K562 (cell line): Measurements from ENCODE around the gene CRIM1. TPM values are rescaled to one million over a fixed set of nuclear protein-coding genes. Genes with fewer than 3 reads are reported as not detected.

Experiments used
- ATAC-seq: fragments of 200-7000 bp; cut with Tn5 transposase; 3 replicates; pipeline ENCODE4 v1.9.1; 2020; ENCODE audit warnings: moderate library complexity
- BruUV-seq: library from RNA; stranded (reverse); fragments of 400-500 nt; replicated peaks from 2 replicates; lab custom pipeline; 2021; lab: Mats Ljungman, UMichigan
- CTCF ChIA-PET: fragments of 300-600 bp; formaldehyde crosslinking; extraction: SDS; loops from one replicate; lab custom pipeline; 2021; ENCODE audit warnings: low intra/inter-chr PET ratio; lab: Yijun Ruan, JAX
- POLR2A ChIA-PET: fragments of 300-600, 350-650 bp; sonication (Branson Sonifier 250); formaldehyde crosslinking; extraction: SDS; loops from one replicate; lab custom pipeline; 2021; ENCODE audit warnings: antibody characterized with exemption, inconsistent platforms; lab: Yijun Ruan, JAX
- DNase-seq, 4 experiments: peaks; one replicate each; pipeline versions ENCODE4 v3.0.0 to v3.0.0-alpha.2; 2011 to 2018; ENCODE audit warnings: low spot score in 3 of 4, mixed read lengths in 3 of 4; ENCODE audit errors: extremely low read depth in 1 of 4
- FAIRE-seq: peaks from 2 replicates; lab custom pipeline; 2011; peaks lifted over from hg19 to GRCh38; lab: Jason Lieb, UNC
- H2AFZ ChIP-seq: 2 replicates; pipeline ENCODE4 v1.6.0; 2011; ENCODE audit warnings: low read depth, low read length, control low read depth, inconsistent platforms
- H3K27ac ChIP-seq: fragments of 200-600 bp; 3 replicates; pipeline ENCODE4 v1.8.0; 2011; ENCODE audit warnings: low read depth, mild to moderate bottlenecking, control low read depth, inconsistent platforms, low read length, moderate library complexity, mixed read lengths; ENCODE audit errors: extremely low read depth
- H3K27me3 ChIP-seq, 2 experiments: fragments of 300-600 bp in 1 of 2; 2 replicates in 1 of 2; 3 replicates in 1 of 2; pipeline versions ENCODE4 v1.6.0 to v1.8.0; 2011; ENCODE audit warnings: inconsistent platforms in 2 of 2, low read length in 2 of 2, mild to moderate bottlenecking in 1 of 2, mixed read lengths in 1 of 2, moderate library complexity in 1 of 2; ENCODE audit not compliant: control insufficient read depth in 2 of 2, insufficient read depth in 2 of 2
- H3K36me3 ChIP-seq: fragments of 300-600 bp; 3 replicates; pipeline ENCODE4 v1.8.0; 2011; ENCODE audit warnings: mild to moderate bottlenecking, low read length, inconsistent platforms; ENCODE audit not compliant: control insufficient read depth, insufficient read depth
- H3K4me1 ChIP-seq, 2 experiments: fragments of 200-600 bp in 1 of 2; replicated peaks in 1 of 2; 2 replicates in 1 of 2; 3 replicates in 1 of 2; pipeline versions ENCODE4 v1.5.1 to v1.8.0; 2011; ENCODE audit warnings: inconsistent platforms in 2 of 2, low read length in 2 of 2, mild to moderate bottlenecking in 1 of 2, mixed read lengths in 1 of 2, moderate library complexity in 1 of 2; ENCODE audit not compliant: control insufficient read depth in 2 of 2, insufficient read depth in 2 of 2
- H3K4me2 ChIP-seq: 2 replicates; pipeline ENCODE4 v1.6.1; 2011; ENCODE audit warnings: low read length, control low read depth, inconsistent platforms, mixed read lengths; ENCODE audit not compliant: insufficient read depth
- H3K4me3 ChIP-seq: fragments of 200-600 bp; sonication (generic), shearing (Covaris generic); 2 replicates; pipeline ENCODE4 v1.5.1; 2016; ENCODE audit warnings: control low read depth, inconsistent platforms
- H3K79me2 ChIP-seq: fragments of 200-600 bp; 3 replicates; pipeline ENCODE4 v1.8.0; 2011; ENCODE audit warnings: low read length, inconsistent platforms; ENCODE audit not compliant: control insufficient read depth, insufficient read depth
- H3K9ac ChIP-seq, 2 experiments: 2 replicates each; pipeline versions ENCODE4 v1.6.0 to v1.6.1; 2011; ENCODE audit warnings: low read depth in 2 of 2, low read length in 2 of 2, control low read depth in 1 of 2, inconsistent platforms in 1 of 2, mild to moderate bottlenecking in 1 of 2, mixed read lengths in 1 of 2; ENCODE audit not compliant: insufficient read depth in 1 of 2
- H3K9me1 ChIP-seq: one replicate; pipeline ENCODE4 v1.6.0; 2011; ENCODE audit warnings: inconsistent platforms, mild to moderate bottlenecking, low read length, moderate library complexity; ENCODE audit not compliant: control insufficient read depth, insufficient read depth
- H3K9me3 ChIP-seq: replicated peaks from 2 replicates; pipeline ENCODE4 v1.5.1; 2011; ENCODE audit warnings: low read depth, low read length, inconsistent platforms; ENCODE audit not compliant: control insufficient read depth, insufficient read depth
- H4K20me1 ChIP-seq: replicated peaks from 2 replicates; pipeline ENCODE4 v1.6.1; 2011; ENCODE audit warnings: low read length, inconsistent platforms, mixed read lengths; ENCODE audit not compliant: control insufficient read depth, insufficient read depth
- ELF1 ChIP-seq: fragments of 200-800 bp; sonication (Bioruptor generic); IDR thresholded peaks from 2 replicates; pipeline ENCODE4 v1.6.1; 2016; ENCODE audit warnings: missing genetic modification characterization, missing compliant biosample characterization
- FOSL1 ChIP-seq: fragments of 200-800 bp; sonication (Bioruptor generic); conservative IDR thresholded peaks from 2 replicates; pipeline ENCODE4 v1.6.1; 2016; ENCODE audit warnings: missing genetic modification characterization, missing compliant biosample characterization
- RBM25 ChIP-seq: fragments of 200-400 bp; formaldehyde crosslinking; IDR thresholded peaks from 2 replicates; pipeline ENCODE4 v1.6.1; 2018; ENCODE audit warnings: low read length, low read depth, moderate library complexity; ENCODE audit not compliant: severe bottlenecking
- RBM39 ChIP-seq: fragments of 200-400 bp; formaldehyde crosslinking; optimal IDR thresholded peaks from 2 replicates; pipeline ENCODE3; 2018; ENCODE audit warnings: low read depth, low read length
- ZNF175 ChIP-seq: fragments of 200-800 bp; sonication (Bioruptor generic); IDR thresholded peaks from 2 replicates; pipeline ENCODE4 v1.6.1; 2016; ENCODE audit warnings: low read depth, mild to moderate bottlenecking, missing genetic modification characterization, missing compliant biosample characterization
- WGBS: fragments of 100-300 bp; shearing (Covaris generic); methylation state at CpG from one replicate; pipeline ENCODE4 v1.1.6; 2016; ENCODE audit warnings: low coverage, mixed read lengths; ENCODE audit not compliant: insufficient coverage; ENCODE audit errors: missing lambda C conversion rate; 5-methylcytosine and 5-hydroxymethylcytosine counted together
- in situ Hi-C: fragments of 300-500 bp; cut with MboI; formaldehyde crosslinking; loops from 4 replicates; pipeline ENCODE4 v1.15.0; 2018; ENCODE audit warnings: inconsistent platforms, mixed read lengths
- intact Hi-C: fragments of 100-400 bp; cut with micrococcal nuclease; formaldehyde crosslinking; loops from 2 replicates; pipeline ENCODE4 v1.14.2; 2022
- polyA plus RNA-seq, 8 experiments: library from polyadenylated mRNA; depleted of rRNA in 4 of 8; stranded (reverse) in 5 of 8; unstranded in 3 of 8; fragments of >200 nt; fragmentation: Nextera tagmentation in 2 of 8; fragmentation: Illumina TruSeq in 1 of 8; extraction: Ambion mirVana in 2 of 8; extraction: Trizol in 1 of 8; gene quantifications; 2 replicates each; pipeline versions ENCODE4 v1.2.1 to v1.2.3, GENCODE V29; 2011 to 2014; ENCODE audit warnings: inconsistent platforms in 1 of 8, missing spikeins in 1 of 8
- total RNA-seq, 7 experiments: library from RNA; depleted of rRNA in 6 of 7; stranded (reverse); fragments of >200 nt in 6 of 7; fragmentation: Illumina TruSeq in 2 of 7; extraction: Trizol in 2 of 7; gene quantifications; 2 replicates each; pipeline versions ENCODE4 v1.2.1 to v1.2.3, GENCODE V29; 2011 to 2021; ENCODE audit warnings: low replicate concordance in 1 of 7
- TF ChIP-seq, protein P1 (sequence below): fragments of 250-450 bp; sonication (Bioruptor Pico); IDR thresholded peaks from 2 replicates; pipeline ENCODE4 v1.8.0; 2021; ENCODE audit warnings: moderate library complexity, mild to moderate bottlenecking, inconsistent platforms

Gene CRIM1
- total and polyA plus RNA-seq, 9 of the 15 experiments (the other 6 are each of a cell fraction or from before 2014, with no cell fraction given) = 0.01 to 0.36 (median 0.06) TPM; not detected in 1

- no peak overlapping the region for H3K27ac ChIP-seq
- no peak overlapping the region for H3K4me3 ChIP-seq
- H3K9me3 ChIP-seq = no peaks in the 10 kb centered on the region
- H3K36me3 ChIP-seq = no peaks in the 10 kb centered on the region
- no peaks in the 10 kb centered on the region for H3K27me3 ChIP-seq
- BruUV-seq = no TSS peak
- intact Hi-C loops = loop anchor here (5.0 kb wide), 1 partner anchor 246 kb away; no protein-coding TSS in a partner anchor
- no peak for TF ChIP-seq RBM25
- TF ChIP-seq FOSL1 (tag) = no peak
- TF ChIP-seq RBM39 = no peak
- no peak for TF ChIP-seq ZNF175 (CRISPR knock-in tag)
- TF ChIP-seq ELF1 (tag) = no peak
- TF ChIP-seq, protein P1, sequence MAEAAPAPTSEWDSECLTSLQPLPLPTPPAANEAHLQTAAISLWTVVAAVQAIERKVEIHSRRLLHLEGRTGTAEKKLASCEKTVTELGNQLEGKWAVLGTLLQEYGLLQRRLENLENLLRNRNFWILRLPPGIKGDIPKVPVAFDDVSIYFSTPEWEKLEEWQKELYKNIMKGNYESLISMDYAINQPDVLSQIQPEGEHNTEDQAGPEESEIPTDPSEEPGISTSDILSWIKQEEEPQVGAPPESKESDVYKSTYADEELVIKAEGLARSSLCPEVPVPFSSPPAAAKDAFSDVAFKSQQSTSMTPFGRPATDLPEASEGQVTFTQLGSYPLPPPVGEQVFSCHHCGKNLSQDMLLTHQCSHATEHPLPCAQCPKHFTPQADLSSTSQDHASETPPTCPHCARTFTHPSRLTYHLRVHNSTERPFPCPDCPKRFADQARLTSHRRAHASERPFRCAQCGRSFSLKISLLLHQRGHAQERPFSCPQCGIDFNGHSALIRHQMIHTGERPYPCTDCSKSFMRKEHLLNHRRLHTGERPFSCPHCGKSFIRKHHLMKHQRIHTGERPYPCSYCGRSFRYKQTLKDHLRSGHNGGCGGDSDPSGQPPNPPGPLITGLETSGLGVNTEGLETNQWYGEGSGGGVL (CRISPR knock-in tag) = no peak
- H3K4me2 ChIP-seq = no peak overlapping the region
- no peaks in the 10 kb centered on the region for H4K20me1 ChIP-seq
- in situ Hi-C loops = no loop called here
- H3K4me1 ChIP-seq = no peaks in the 10 kb centered on the region
- DNase-seq (no peak), ATAC-seq (no peak), FAIRE-seq (no peak)
- POLR2A ChIA-PET = interaction anchor here (1.3 kb wide), 1 partner anchor 9 kb away, joined by 5 read pairs; no protein-coding TSS in a partner anchor
- no peaks in the 10 kb centered on the region for H3K79me2 ChIP-seq
- no peak overlapping the region for H3K9ac ChIP-seq
- WGBS = 0% methylated on average over 8 of the region's 8 CpGs
- no peaks in the 10 kb centered on the region for H3K9me1 ChIP-seq
- H2AFZ ChIP-seq = no peak overlapping the region
- CTCF ChIA-PET = no interaction called here
Measured at GRCh38 chr2:36416370-36417165, 61.0 kb downstream of the CRIM1 start.
